HG03342 (cell line): ENCODE measurements around the gene TBC1D2B.
"Not testable (repeated sequence)": the region's sequence is repeated elsewhere in the genome, so short reads cannot be mapped to it uniquely, and the experiment has no call there.

ENCODE experiments used
- ATAC-seq: cut with Tn5 transposase; IDR thresholded peaks from one replicate; pipeline ENCODE4 v1.9.1; 2021; ENCODE audit warnings: mild to moderate bottlenecking, moderate library complexity; ENCODE audit not compliant: unreplicated experiment

TBC1D2B gene

DNA sequence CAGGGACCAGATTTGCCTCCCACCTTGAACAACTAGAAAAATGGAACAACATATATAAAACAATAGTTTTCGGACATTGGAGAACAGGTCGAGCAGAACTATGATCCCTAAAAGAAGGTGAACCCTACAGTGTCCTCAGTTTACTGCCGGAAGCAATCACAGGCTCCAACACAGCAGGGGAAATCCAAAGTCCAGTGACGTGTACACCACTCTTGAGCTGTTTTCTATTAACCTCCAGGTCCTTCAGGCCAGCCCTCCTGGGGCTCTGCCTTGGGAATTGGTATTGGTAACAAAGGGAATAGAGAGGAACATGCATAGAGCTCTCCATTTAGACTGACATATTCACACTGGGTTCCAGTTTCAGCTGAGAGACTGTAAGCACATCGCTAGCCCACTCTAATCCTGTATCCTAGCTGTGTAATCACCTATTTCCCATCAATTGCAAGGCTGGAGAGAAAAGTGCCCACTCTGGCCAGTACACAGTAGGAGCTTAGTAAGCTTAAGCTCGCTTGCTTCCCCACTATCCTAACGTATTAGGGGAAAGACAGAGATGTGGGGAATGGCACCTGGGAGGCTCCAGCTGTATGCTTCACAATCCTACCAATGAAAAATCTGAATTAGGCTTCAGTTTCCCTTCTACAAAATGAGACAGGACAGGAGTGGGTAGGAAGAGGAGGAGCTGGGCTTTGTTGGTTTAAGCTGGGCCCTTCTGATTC is 118.6 kb downstream of the TBC1D2B start:
- not testable (repeated sequence) for ATAC-seq

DNA sequence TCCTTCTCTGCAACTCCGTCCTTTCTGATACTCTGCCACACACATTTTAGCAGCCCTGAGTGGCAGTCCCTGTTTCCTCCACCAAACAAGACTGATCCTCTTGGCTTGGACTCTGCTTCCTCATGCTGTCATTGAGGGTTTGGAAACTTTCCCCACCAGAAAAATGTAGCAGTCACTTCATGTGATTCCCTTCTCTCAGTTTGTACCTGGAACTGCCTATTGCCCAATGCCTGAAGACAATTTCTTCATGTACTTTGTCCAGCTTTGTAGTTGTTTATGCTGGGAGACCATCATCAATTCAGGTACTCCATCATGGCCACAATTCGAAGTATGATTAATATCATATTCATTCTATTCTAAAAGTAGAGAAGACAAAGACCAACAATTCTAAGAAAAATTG is 119.5 kb downstream of the TBC1D2B start:
- not testable (repeated sequence) for ATAC-seq

DNA sequence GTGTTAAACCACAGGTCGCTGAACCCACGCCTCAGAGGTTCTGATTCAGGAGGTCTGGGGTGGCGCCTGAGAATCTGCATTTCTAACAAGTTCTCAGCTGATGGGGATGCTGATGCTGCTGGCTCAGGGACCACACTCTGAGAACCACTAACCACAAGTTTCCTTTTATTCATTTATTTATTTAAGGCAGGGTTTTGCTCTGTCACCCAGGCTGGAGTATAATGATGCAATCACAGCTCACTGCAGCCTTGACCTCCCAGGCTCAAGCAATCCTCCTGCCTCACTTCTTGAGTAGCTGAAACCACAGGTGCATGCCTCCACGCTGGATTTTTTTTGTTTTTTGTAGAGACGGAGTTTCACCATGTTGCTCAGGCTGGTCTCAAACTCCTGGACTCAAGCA is 123.6 kb downstream of the TBC1D2B start:
- not testable (repeated sequence) for ATAC-seq

DNA sequence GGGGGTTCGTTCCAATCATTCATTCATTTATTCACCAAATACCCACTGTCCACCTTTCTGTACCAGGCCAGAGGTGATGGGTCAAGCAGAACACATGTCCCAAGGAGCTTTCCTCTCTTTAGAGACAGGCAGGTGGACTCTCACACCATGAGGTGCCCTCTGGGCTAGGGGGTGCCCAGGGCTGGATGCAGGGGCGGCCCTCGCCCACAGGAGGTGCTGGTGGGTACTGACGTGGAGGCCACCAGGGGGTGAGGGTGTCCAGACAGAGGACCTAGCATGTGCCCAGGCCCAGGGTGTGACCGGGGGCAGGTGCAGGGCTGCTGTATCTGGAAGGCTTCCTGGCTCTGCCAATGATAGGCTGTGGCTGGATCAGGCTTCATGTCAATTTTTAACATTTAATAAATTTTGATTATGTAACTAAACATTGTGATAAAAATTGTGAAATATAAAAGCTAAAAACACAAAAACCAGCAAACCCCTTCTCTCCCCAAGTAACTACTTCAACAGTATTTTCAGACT is 124.5 kb downstream of the TBC1D2B start:
- not testable (repeated sequence) for ATAC-seq

DNA sequence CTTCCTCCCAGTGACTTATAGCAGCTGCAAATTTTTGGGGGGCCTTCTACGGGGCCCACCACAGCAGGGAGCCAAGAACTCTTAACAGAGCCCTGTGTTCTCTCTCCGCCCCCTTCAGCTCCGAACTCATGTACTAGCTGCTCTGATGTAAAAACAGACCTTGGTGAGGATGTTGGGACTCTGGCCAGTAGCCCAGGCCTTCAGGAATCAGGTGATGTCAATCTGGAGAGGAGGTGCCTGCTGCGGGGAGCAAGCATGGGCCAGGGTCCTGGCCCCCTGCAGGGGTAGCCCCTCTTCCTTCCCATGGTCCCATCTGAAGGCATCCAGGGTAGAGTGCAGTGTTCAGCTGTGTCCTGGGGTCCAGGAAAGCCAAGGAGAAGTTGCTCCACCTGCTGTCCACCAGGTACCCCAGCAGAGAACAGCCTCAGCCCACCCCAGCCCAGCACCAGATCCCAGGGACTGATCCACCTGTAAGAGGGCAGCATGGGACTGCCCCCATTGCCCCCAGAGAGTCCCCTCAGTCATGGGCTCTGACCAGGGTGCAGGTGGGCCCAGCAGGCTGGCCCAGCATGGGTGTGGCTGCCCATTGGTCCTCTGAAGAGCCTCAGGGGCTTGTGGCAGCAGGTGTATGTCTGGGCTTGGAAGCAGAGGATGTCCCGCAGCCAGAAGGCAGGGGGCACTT is 126.3 kb downstream of the TBC1D2B start:
- not testable (repeated sequence) for ATAC-seq

DNA sequence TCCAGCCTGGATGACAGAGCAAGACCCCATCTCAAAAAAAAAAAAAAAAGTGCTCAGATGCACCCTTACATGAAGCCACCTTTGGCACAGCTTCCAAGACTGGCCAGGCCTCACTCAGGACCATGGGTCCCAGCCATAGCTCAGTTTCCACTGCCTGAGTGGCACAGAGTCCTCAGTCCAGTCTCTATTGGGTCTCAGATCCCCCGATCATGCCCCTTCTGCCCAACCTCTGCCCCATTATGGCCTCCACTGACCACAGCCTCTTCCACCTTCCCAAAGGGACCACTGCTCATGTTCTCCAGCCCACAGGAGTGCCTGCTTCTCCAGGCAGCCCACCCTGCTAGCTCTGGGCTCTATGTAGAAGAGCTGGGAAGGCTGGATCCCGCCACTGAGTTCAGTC is 127.0 kb downstream of the TBC1D2B start:
- not testable (repeated sequence) for ATAC-seq

DNA sequence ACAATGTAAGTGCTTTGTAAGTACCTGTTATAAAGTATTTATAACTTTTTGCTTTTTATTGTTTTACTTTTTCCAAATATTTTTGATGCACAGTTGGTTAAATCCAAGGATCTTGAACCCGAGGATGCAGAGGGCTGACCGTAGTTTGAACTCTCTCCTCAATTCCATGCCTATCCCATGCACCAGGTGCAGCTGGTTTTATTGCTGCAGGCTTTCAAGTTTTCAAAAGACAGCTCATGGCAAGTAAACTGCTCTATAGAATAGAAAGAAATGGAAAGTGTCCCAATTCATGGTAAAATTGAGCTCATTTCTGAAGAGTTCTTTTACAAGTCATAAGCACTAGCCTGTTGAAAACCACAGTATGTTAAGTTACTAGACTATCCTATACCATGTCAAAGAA is 131.9 kb downstream of the TBC1D2B start:
- no peak for ATAC-seq
